Activated CD8-positive, alpha-beta memory T cell treated with anti-CD3 and anti-CD28 coated beads, Interleukin-2, amount 50 U/mL, for 24 hours (primary cell): ENCODE results near the gene GAL3ST3.

Experiments used
- DNase-seq: peaks from one replicate; pipeline ENCODE4 v3.0.0-alpha.2; 2020; ENCODE audit errors: extremely low read depth

GAL3ST3 gene

GRCh38 chr11:66069715-66070603, 21.0 kb upstream of the GAL3ST3 start, which contains the start of gene PACS1:
Gene PACS1, plus strand, starts transcription at chr11:66070272. Its CDS starts 215 bp downstream, at chr11:66070487.
- DNase-seq = no peak

DNA sequence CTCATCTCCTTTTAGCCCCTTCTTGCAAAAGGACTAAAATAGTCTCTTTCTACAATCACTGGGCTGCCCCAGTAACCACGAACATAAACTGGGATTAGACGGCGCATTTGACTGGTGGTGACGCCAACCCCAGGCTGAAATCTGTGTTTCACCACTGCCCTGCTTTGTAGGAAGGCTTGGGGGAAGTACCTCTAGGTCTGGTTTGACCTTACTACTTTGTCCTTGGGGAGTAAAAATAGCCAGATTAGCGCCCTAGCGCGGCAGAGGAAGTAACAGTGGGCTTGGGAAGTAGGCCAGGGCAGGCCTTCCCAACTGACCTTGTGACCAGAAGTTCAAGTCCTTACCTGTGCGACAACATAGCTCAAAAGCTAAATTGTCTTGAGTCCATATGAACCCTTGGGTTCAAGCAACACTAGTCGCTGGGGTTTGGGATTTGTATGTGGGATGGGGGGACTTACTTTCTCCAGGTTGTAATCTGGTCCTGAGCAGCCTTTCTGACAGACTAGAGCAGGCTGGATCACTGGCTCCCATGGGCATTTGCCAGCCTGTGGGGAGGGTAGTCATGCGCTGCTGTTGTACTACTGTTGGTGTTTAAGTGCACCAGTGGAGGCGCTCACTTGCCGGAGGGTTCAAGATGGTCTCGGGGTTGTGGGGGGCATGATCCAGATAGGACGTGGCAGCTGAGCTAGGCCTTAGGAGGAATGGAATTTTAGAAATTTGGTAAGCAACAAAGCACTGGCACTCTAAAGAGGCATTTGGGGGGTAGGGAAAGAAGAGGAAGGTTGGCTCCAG, 20.2 kb upstream of the GAL3ST3 start:
- no peak for DNase-seq

GRCh38 chr11:66068154-66068821, 19.3 kb upstream of the GAL3ST3 start:
- DNase-seq = no peak

GRCh38 chr11:66067640-66068039, 18.7 kb upstream of the GAL3ST3 start:
- no peak for DNase-seq

DNA sequence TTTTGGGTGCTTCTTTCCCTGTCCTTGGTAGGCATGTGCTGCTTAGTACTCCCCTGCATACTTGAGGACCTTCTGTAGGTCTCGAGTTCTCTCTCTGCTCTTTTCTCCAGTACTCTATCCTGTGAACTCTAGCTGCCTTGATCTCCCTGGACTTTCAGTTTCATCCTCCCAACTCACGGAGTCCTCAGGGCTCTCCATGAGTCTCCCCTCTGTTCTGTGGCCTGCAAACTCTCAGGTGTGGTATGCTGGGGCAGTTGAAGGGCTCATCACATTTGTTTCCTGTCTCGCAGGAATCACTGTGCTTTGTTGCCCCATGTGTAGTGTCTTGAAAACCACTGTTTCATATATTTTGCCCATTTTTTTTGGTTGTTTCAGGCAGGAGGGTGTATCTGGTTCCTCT, 17.8 kb upstream of the GAL3ST3 start:
- no peak for DNase-seq

- no peak for DNase-seq
Observed at GRCh38 chr11:66064571-66064970, 15.6 kb upstream of the GAL3ST3 start.

- no peak for DNase-seq
Observed at GRCh38 chr11:66063900-66064299, 14.9 kb upstream of the GAL3ST3 start.

DNA sequence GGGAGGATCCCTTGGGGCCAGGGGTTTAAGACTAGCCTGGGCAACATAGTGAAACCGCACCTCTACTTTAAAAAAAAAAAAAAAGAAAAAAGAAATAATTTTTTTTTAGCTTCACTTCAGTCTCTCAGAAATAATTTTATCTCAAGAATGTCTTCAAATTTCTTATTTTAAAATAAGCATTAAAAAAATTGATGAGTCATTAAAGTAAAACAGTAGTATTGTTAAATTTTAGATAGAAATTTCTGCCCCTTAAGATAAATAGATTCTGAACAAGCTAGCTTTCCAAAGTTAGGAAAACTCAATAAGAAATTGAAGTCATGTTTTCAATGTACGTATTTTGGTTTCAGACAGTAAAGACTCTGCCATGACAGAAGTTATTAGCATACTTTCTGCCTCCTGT, 13.4 kb upstream of the GAL3ST3 start:
- DNase-seq = no peak

- no peak for DNase-seq
Observed at GRCh38 chr11:66061268-66061667, 12.3 kb upstream of the GAL3ST3 start.

DNA sequence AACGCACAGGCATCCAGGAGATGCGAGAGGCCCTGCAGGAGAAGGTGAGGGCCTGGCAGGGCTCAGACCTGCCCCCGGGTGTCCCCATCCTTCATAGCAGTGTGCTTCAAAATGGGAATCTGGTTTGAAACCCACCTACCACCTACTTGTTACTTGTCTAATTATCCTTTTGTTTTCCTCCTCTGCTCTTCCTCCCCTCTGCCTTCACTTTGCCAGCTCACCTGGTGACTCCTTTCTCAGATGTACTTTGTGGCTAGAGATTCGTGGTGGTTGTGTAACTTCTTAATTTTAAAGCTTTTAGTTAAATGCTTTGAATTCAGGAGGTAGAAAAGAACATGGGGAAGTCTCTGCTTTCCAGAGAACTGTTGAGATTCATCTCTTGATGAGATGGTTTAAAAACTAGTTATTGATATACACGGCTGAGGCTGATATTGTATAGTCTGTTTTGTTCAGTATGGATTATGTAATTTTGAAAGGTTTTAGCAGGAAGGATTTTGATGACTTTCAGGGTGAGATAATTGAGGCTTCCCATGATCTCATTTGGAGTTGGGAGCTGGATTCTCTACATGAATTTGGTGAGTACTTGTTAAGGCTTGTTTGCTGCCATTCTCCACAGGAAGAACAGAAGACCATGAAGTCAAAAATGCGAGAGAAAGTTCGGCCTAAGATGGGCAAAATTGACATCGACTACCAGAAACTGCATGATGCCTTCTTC, 11.2 kb upstream of the GAL3ST3 start:
- DNase-seq = no peak

- DNase-seq = no peak
Observed at GRCh38 chr11:66056501-66056900, 7.5 kb upstream of the GAL3ST3 start.

- no peak for DNase-seq
Observed at GRCh38 chr11:66055021-66055420, 6.1 kb upstream of the GAL3ST3 start.

DNA sequence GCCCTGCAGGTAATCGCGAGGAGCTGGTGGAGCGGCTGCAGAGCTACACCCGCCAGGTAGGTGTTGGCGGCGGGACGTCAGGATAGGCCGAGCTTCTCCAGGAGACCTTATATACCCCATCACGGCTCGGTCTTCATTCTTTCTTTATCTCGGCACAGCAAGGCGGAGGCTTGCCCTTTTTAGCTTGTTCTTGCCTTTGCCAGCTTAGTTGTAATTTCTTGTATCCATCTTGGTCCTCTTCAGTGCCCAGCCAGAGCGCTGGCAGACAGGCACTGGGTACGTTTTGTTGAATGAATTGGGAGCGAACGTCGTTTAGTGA, 3.7 kb upstream of the GAL3ST3 start:
- no peak for DNase-seq

DNA sequence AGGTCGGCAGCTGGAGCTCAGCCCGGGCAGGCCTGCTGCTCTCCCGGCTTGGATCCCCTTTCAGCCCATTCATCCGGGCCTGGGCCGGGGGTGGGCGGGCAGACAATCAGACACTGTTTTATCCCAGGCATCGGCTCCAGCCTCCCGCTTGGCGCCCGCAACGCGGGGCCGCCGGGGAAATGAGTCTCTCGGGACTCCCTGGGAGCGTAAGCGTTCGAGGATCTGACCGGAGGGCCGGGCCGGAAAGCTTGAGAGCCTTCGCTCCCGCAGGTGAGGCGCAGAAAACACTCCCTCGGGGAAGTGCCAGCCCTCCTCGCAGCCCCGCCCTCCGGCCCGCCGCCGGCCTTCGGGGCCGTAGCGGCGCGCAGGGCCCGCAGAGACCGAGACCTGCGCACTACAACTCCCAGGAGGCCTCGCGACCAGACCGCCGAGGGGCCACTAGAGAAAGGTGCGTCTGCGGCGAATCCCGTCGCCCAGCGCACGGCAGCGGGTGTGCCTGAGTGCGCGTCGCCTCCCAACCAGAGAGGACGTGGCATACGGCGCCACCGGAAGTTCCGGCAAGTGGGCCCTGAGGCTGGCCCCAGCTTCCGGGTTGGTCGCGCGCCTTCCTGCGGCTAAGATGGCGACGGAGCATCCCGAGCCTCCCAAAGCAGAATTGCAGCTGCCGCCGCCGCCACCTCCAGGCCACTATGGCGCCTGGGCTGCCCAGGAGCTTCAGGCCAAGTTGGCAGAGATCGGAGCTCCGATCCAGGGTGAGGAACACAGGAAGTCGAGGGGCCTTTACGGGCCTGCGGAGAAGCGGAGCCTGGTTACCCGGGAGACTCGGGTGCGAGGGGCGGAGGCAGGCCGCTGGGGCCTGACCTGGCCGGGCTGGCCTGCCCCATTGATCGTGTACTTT, 3.1 kb upstream of the GAL3ST3 start, which contains the start of gene SF3B2:
Gene SF3B2, plus strand, starts transcription at position 599 of the 898 bp plus-strand sequence. Its CDS starts 21 bp downstream, at position 620.
- peak; percentile 88 for DNase-seq

- no peak for DNase-seq
Observed at GRCh38 chr11:66051371-66051765, 2.4 kb upstream of the GAL3ST3 start.

DNA sequence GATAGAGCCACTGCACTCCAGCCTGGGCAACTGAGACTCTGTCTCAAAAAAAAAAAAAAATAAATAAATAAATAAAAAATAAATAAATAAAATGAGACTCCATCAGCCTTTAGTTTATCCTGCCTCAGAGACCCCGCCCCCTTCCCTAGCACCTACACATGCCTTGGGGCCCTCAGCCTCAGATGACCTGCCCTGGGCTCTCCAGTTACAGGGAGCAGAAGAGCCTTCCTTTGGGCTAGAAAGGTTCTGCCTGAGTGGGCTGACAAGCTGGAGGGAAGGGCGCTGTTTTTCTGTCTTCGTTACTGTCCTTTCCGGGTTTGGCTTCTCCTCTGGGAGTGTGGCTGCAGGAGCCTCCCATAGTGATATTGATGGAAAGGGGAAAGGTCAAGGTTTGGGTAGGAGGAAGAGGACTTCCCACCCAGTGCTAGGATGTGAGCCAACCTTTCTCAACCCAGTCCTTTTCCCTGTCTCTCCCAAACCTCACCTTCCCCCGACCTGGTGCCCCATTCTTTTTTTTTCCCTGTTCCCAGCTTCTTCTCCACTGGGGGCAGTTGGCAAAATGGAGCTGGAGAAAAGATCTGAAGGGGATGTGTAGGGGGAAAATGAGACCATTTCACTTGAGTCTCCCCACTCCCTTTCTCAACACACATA, 1.7 kb upstream of the GAL3ST3 start:
- DNase-seq = no peak

DNA sequence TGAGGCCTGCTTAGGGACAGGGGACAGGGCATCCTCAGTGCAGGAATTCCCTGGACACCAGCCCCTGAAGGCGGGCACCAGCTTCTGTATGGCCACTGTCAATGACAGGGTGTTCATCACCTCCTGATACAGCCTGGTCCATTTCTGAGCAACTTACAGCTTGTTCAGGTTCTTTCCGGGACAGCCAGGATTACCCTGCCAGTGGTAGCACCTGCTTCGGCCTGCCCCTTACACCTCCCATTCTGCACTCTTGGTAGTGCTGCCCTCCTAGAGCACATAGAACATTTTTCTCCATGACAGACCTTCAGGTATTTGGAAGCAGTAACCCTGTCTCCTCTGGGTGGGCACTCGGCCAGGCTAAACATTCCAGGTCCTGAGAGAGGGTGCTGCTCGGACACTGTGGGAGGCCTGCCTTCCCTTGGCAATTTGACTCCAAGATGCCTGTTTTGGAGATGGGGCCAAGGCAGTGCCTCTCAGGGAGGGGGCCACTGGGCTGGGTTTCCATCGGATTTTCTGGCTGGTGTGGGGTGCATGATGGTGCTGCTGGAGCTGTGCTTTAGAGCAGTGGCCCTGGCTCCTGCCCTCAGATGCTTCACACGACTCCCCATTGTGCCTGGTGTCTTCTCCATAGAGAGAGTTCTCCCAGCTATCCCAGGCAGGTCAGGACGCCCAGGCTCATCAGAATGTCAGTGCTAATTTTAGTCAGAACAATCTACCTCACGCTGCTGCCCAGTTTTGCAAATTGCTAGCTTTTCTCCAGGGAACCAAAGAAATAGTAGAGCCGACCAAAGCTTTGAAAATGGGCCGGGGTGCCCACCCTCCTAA, 1.2 kb downstream of the GAL3ST3 start:
- DNase-seq = no peak

- DNase-seq = no peak
Observed at GRCh38 chr11:66046901-66047300, 2.1 kb downstream of the GAL3ST3 start.

- peak; percentile 72 for DNase-seq
Observed at GRCh38 chr11:66045177-66045639, 3.8 kb downstream of the GAL3ST3 start.
